Bronchial epithelial cell (primary cell): ENCODE results near the gene PARP15. TPM values are rescaled to one million over a fixed set of nuclear protein-coding genes. Genes with fewer than 3 reads are reported as not detected.

Source experiments
- DNase-seq: peaks from one replicate; pipeline ENCODE4 v3.0.0-alpha.2; 2010; ENCODE audit warnings: low read depth
- FAIRE-seq: peaks from 2 replicates; lab custom pipeline; 2011; peaks lifted over from hg19 to GRCh38; lab: Jason Lieb, UNC
- H3K27me3 ChIP-seq: 2 replicates; pipeline ENCODE4 v1.5.1; 2011; ENCODE audit warnings: low read length; ENCODE audit not compliant: control insufficient read depth, insufficient read depth
- H3K36me3 ChIP-seq: 2 replicates; pipeline ENCODE4 v1.5.1; 2011; ENCODE audit warnings: low read length; ENCODE audit not compliant: control insufficient read depth, insufficient read depth
- H3K4me3 ChIP-seq: 2 replicates; pipeline ENCODE4 v1.5.1; 2011; ENCODE audit warnings: mild to moderate bottlenecking, low read depth, low read length, control low read depth
- CTCF ChIP-seq: IDR thresholded peaks from 2 replicates; pipeline ENCODE4 v1.5.1; 2011; ENCODE audit warnings: mild to moderate bottlenecking, moderate library complexity, low read length, control low read depth, inconsistent platforms; ENCODE audit not compliant: insufficient read depth, severe bottlenecking
- total RNA-seq: library from RNA; depleted of rRNA; stranded (reverse); fragments of >200 nt; gene quantifications from 2 replicates; pipeline ENCODE4 v1.2.1, GENCODE V29; 2014

Gene PARP15
- total RNA-seq, 1 donor from 2014 or later: 0.26 TPM

- DNase-seq (no peak), FAIRE-seq (no peak)
- Histone ChIP-seq H3K36me3 (no peaks in the 10 kb centered on the region), H3K27me3 (no peaks in the 10 kb centered on the region), H3K4me3 (no peak overlapping the region)
- TF ChIP-seq CTCF: no peak
Measured at GRCh38 chr3:122674339-122674738, 96.9 kb downstream of the PARP15 start.

GRCh38 chr3:122676759-122677158 lies 99.3 kb downstream of the PARP15 start:
- Histone ChIP-seq H3K27me3 (no peaks in the 10 kb centered on the region), H3K4me3 (no peak overlapping the region), H3K36me3 (no peaks in the 10 kb centered on the region)
- no peak for DNase-seq
- FAIRE-seq: no peak
- TF ChIP-seq CTCF: no peak

GRCh38 chr3:122677216-122677615 lies 99.8 kb downstream of the PARP15 start:
- Histone ChIP-seq H3K27me3 (no peaks in the 10 kb centered on the region), H3K4me3 (no peak overlapping the region), H3K36me3 (no peaks in the 10 kb centered on the region)
- peak; percentile 51 for DNase-seq
- TF ChIP-seq CTCF: no peak
- FAIRE-seq: no peak

GRCh38 chr3:122678506-122678905 lies 101.1 kb downstream of the PARP15 start:
- FAIRE-seq (no peak), DNase-seq (no peak)
- H3K4me3 ChIP-seq: no peak overlapping the region
- no peaks in the 10 kb centered on the region for H3K36me3 ChIP-seq
- TF ChIP-seq CTCF: no peak
- H3K27me3 ChIP-seq: no peaks in the 10 kb centered on the region

- no peak for FAIRE-seq
- DNase-seq: peak; percentile 67
- Histone ChIP-seq H3K4me3 (peak overlapping the region; percentile 7), H3K27me3 (no peaks in the 10 kb centered on the region), H3K36me3 (no peaks in the 10 kb centered on the region)
- peak; percentile 85 for TF ChIP-seq CTCF
Measured at GRCh38 chr3:122679085-122679881, 101.8 kb downstream of the PARP15 start.
